GM23338 (cell line): ENCODE data around the gene ZDHHC7. TPM values are rescaled to one million over a fixed set of nuclear protein-coding genes. Genes with fewer than 3 reads are reported as not detected.

ENCODE experiments used
- ATAC-seq: fragments of 200-7000 bp; cut with Tn5 transposase; 3 replicates; pipeline ENCODE4 v1.9.1; 2020
- DNase-seq: peaks from one replicate; pipeline ENCODE4 v3.0.0-alpha.2; 2015; ENCODE audit warnings: low spot score
- H2AFZ ChIP-seq: fragments of 200-600 bp; sonication (generic); 2 replicates; pipeline ENCODE4 v1.8.0; 2016; ENCODE audit warnings: antibody characterized with exemption, mild to moderate bottlenecking, moderate library complexity
- H3F3A ChIP-seq: fragments of 200-600 bp; sonication (generic); replicated peaks from 2 replicates; pipeline ENCODE4 v1.8.0; 2017; ENCODE audit warnings: antibody characterized with exemption, mixed run types, low read depth
- H3K27ac ChIP-seq: fragments of 200-600 bp; sonication (generic); 2 replicates; pipeline ENCODE4 v1.6.1; 2016; ENCODE audit warnings: low read depth
- H3K27me3 ChIP-seq: fragments of 200-600 bp; sonication (generic); 2 replicates; pipeline ENCODE4 v1.8.0; 2016; ENCODE audit warnings: mild to moderate bottlenecking, mixed run types, moderate library complexity; ENCODE audit not compliant: insufficient read depth
- H3K36me3 ChIP-seq: fragments of 200-600 bp; sonication (generic); 2 replicates; pipeline ENCODE4 v1.8.0; 2016; ENCODE audit warnings: mild to moderate bottlenecking; ENCODE audit not compliant: insufficient read depth
- H3K4me1 ChIP-seq: fragments of 200-600 bp; sonication (generic); 2 replicates; pipeline ENCODE4 v1.8.0; 2016; ENCODE audit warnings: mild to moderate bottlenecking, moderate library complexity; ENCODE audit not compliant: insufficient read depth
- H3K4me2 ChIP-seq: fragments of 200-600 bp; sonication (generic); 2 replicates; pipeline ENCODE4 v1.7.1; 2017; ENCODE audit warnings: mixed run types
- H3K4me3 ChIP-seq: fragments of 200-600 bp; sonication (generic); 2 replicates; pipeline ENCODE4 v1.6.1; 2016; ENCODE audit warnings: mixed run types
- H3K79me2 ChIP-seq: fragments of 200-600 bp; sonication (generic); replicated peaks from 2 replicates; pipeline ENCODE4 v1.8.0; 2017; ENCODE audit warnings: mild to moderate bottlenecking; ENCODE audit not compliant: insufficient read depth
- H3K9me2 ChIP-seq: fragments of 200-600 bp; sonication (generic); 2 replicates; pipeline ENCODE4 v1.8.0; 2017; ENCODE audit not compliant: insufficient read depth
- H4K20me1 ChIP-seq: fragments of 200-600 bp; sonication (generic); replicated peaks from 2 replicates; pipeline ENCODE4 v1.8.0; 2017; ENCODE audit warnings: mild to moderate bottlenecking; ENCODE audit not compliant: insufficient read depth
- H3K27ac Mint-ChIP-seq: 2 replicates; pipeline ENCODE4 v1.8.0; 2020; ENCODE audit warnings: inconsistent platforms, mild to moderate bottlenecking, moderate library complexity, mixed read lengths
- H3K27me3 Mint-ChIP-seq: 3 replicates; pipeline ENCODE4 v1.8.0; 2022; ENCODE audit warnings: low read depth, mild to moderate bottlenecking, moderate library complexity, mixed read lengths, inconsistent platforms; ENCODE audit not compliant: insufficient read depth, poor library complexity
- H3K36me3 Mint-ChIP-seq: 3 replicates; pipeline ENCODE4 v1.8.0; 2021; ENCODE audit warnings: low read depth, mild to moderate bottlenecking, inconsistent platforms, moderate library complexity, mixed read lengths
- H3K4me1 Mint-ChIP-seq: 3 replicates; pipeline ENCODE4 v1.8.0; 2020; ENCODE audit warnings: mild to moderate bottlenecking, inconsistent platforms, mixed read lengths
- H3K4me3 Mint-ChIP-seq: 3 replicates; pipeline ENCODE4 v1.8.0; 2021; ENCODE audit warnings: moderate library complexity, mild to moderate bottlenecking, inconsistent platforms, mixed read lengths
- H3K9me3 Mint-ChIP-seq: 3 replicates; pipeline ENCODE4 v1.8.0; 2020; ENCODE audit warnings: moderate library complexity, mild to moderate bottlenecking, inconsistent platforms, mixed read lengths
- CREB1 ChIP-seq: fragments of 250-450 bp; sonication (Bioruptor Pico); IDR thresholded peaks from 2 replicates; pipeline ENCODE4 v1.5.0; 2020; ENCODE audit warnings: low read depth, mild to moderate bottlenecking, moderate library complexity
- CTCF ChIP-seq, 2 experiments: fragments of 200-600 bp in 1 of 2; sonication (generic) in 1 of 2; conservative IDR thresholded peaks; 2 replicates each; pipeline versions ENCODE4 v1.5.1 to v1.6.1; 2016 to 2017; ENCODE audit warnings: antibody characterized with exemption in 2 of 2, low read depth in 2 of 2, mild to moderate bottlenecking in 2 of 2, moderate library complexity in 1 of 2
- EZH2 ChIP-seq: fragments of 200-600 bp; sonication (generic); IDR thresholded peaks from one replicate; pipeline ENCODE4 v1.8.0; 2017; ENCODE audit warnings: antibody characterized with exemption, mild to moderate bottlenecking, low read depth; ENCODE audit not compliant: unreplicated experiment
- EZH2phosphoT487 ChIP-seq: fragments of 200-600 bp; sonication (generic); IDR thresholded peaks from one replicate; pipeline ENCODE4 v1.8.1; 2018; ENCODE audit warnings: antibody characterized with exemption; ENCODE audit not compliant: unreplicated experiment
- JUNB ChIP-seq: IDR thresholded peaks from one replicate; pipeline ENCODE4 v1.6.1; 2016; ENCODE audit warnings: antibody characterized with exemption; ENCODE audit not compliant: unreplicated experiment
- NANOG ChIP-seq: IDR thresholded peaks from 2 replicates; pipeline ENCODE4 v1.6.1; 2016; ENCODE audit warnings: antibody characterized with exemption, borderline replicate concordance
- POLR2AphosphoS5 ChIP-seq: IDR thresholded peaks from 2 replicates; pipeline ENCODE4 v1.6.1; 2016; ENCODE audit warnings: antibody characterized with exemption, low read depth
- REST ChIP-seq: IDR thresholded peaks from one replicate; pipeline ENCODE4 v1.6.1; 2018; ENCODE audit warnings: antibody characterized with exemption; ENCODE audit not compliant: unreplicated experiment
- STAT1 ChIP-seq: IDR thresholded peaks from one replicate; pipeline ENCODE4 v1.6.1; 2016; ENCODE audit warnings: antibody characterized with exemption; ENCODE audit not compliant: unreplicated experiment
- ZNF114 ChIP-seq: fragments of 250-450 bp; sonication (Bioruptor Pico); IDR thresholded peaks from 2 replicates; pipeline ENCODE4 v1.5.0; 2020; ENCODE audit warnings: mild to moderate bottlenecking, moderate library complexity
- ZNF331 ChIP-seq: fragments of 250-450 bp; sonication (Bioruptor Pico); IDR thresholded peaks from 2 replicates; pipeline ENCODE4 v1.5.0; 2020; ENCODE audit warnings: low read depth, mild to moderate bottlenecking, moderate library complexity
- ZNF462 ChIP-seq: fragments of 250-450 bp; sonication (Bioruptor Pico); IDR thresholded peaks from 2 replicates; pipeline ENCODE4 v1.5.0; 2020; ENCODE audit warnings: mild to moderate bottlenecking, moderate library complexity
- polyA plus RNA-seq: library from polyadenylated mRNA; unstranded; fragments of >200 nt; fragmentation: Nextera tagmentation; extraction: Ambion mirVana; gene quantifications from 2 replicates; pipeline ENCODE4 v1.2.1, GENCODE V29; 2016
- total RNA-seq: library from RNA; depleted of rRNA; stranded (reverse); fragments of >200 nt; shearing (Covaris generic); gene quantifications from 2 replicates; pipeline ENCODE4 v1.2.3, GENCODE V29; 2014

The ZDHHC7 gene
- total and polyA plus RNA-seq, 2 experiments from 2014 or later, result 13.1 to 46.1 TPM

GRCh38 chr16:85048921-85049562 lies 37.7 kb upstream of the ZDHHC7 start (continued):
- no peak for TF ChIP-seq CREB1 (CRISPR knock-in tag)

- H3K27ac ChIP-seq, result no peak overlapping the region
- H4K20me1 ChIP-seq, result no peaks in the 10 kb centered on the region; the same call in 1 of the 2 replicates
- H3K36me3 ChIP-seq, result no peaks in the 10 kb centered on the region
- DNase-seq (no peak), ATAC-seq (no peak)
- Mint-ChIP-seq H3K4me3 (no peak overlapping the region), H3K27me3 (peaks cover 5% of the 10 kb centered on the region), H3K4me1 (no peaks in the 10 kb centered on the region; the same call in 1 of the 3 replicates), H3K36me3 (no peaks in the 10 kb centered on the region), H3K27ac (no peak overlapping the region), H3K9me3 (no peaks in the 10 kb centered on the region)
- H3K27me3 ChIP-seq, result no peaks in the 10 kb centered on the region
- no peaks in the 10 kb centered on the region for H3K9me2 ChIP-seq
- no peak overlapping the region for H3K4me2 ChIP-seq
- H3K4me3 ChIP-seq, result no peak overlapping the region
- no peaks in the 10 kb centered on the region for H3F3A ChIP-seq
- H3K79me2 ChIP-seq, result no peaks in the 10 kb centered on the region
- H2AFZ ChIP-seq, result no peak overlapping the region
- H3K4me1 ChIP-seq, result no peaks in the 10 kb centered on the region
- TF ChIP-seq NANOG (no peak), EZH2 (no peak), REST (no peak), POLR2AphosphoS5 (no peak), CREB1 (CRISPR knock-in tag) (no peak), ZNF331 (CRISPR knock-in tag) (no peak), ZNF462 (CRISPR knock-in tag) (no peak), STAT1 (no peak), JUNB (no peak), EZH2phosphoT487 (no peak), CTCF (conservative IDR thresholded peaks at IDR 0.05; ENCODE audit: low read depth in 2 of 2) (no peak), ZNF114 (no peak)
Observed at GRCh38 chr16:85047867-85048455, 36.6 kb upstream of the ZDHHC7 start.
